K562 (cell line): Measurements from ENCODE around the gene EFCAB5. TPM values are rescaled to one million over a fixed set of nuclear protein-coding genes. Genes with fewer than 3 reads are reported as not detected.
A peak's percentile ranks its signal among the peaks of the same experiment; 100 is the strongest.

Experiments used
- ATAC-seq: fragments of 200-7000 bp; cut with Tn5 transposase; 3 replicates; pipeline ENCODE4 v1.9.1; 2020; ENCODE audit warnings: moderate library complexity
- BruUV-seq: library from RNA; stranded (reverse); fragments of 400-500 nt; replicated peaks from 2 replicates; lab custom pipeline; 2021; lab: Mats Ljungman, UMichigan
- CTCF ChIA-PET: fragments of 300-600 bp; formaldehyde crosslinking; extraction: SDS; loops from one replicate; lab custom pipeline; 2021; ENCODE audit warnings: low intra/inter-chr PET ratio; lab: Yijun Ruan, JAX
- POLR2A ChIA-PET: fragments of 300-600, 350-650 bp; sonication (Branson Sonifier 250); formaldehyde crosslinking; extraction: SDS; loops from one replicate; lab custom pipeline; 2021; ENCODE audit warnings: antibody characterized with exemption, inconsistent platforms; lab: Yijun Ruan, JAX
- DNase-seq, 4 experiments: peaks; one replicate each; pipeline versions ENCODE4 v3.0.0 to v3.0.0-alpha.2; 2011 to 2018; ENCODE audit warnings: low spot score in 3 of 4, mixed read lengths in 3 of 4; ENCODE audit errors: extremely low read depth in 1 of 4
- FAIRE-seq: peaks from 2 replicates; lab custom pipeline; 2011; peaks lifted over from hg19 to GRCh38; lab: Jason Lieb, UNC
- H2AFZ ChIP-seq: 2 replicates; pipeline ENCODE4 v1.6.0; 2011; ENCODE audit warnings: low read depth, low read length, control low read depth, inconsistent platforms
- H3K27ac ChIP-seq: fragments of 200-600 bp; 3 replicates; pipeline ENCODE4 v1.8.0; 2011; ENCODE audit warnings: low read depth, mild to moderate bottlenecking, control low read depth, inconsistent platforms, low read length, moderate library complexity, mixed read lengths; ENCODE audit errors: extremely low read depth
- H3K27me3 ChIP-seq, 2 experiments: fragments of 300-600 bp in 1 of 2; 2 replicates in 1 of 2; 3 replicates in 1 of 2; pipeline versions ENCODE4 v1.6.0 to v1.8.0; 2011; ENCODE audit warnings: inconsistent platforms in 2 of 2, low read length in 2 of 2, mild to moderate bottlenecking in 1 of 2, mixed read lengths in 1 of 2, moderate library complexity in 1 of 2; ENCODE audit not compliant: control insufficient read depth in 2 of 2, insufficient read depth in 2 of 2
- H3K36me3 ChIP-seq: fragments of 300-600 bp; 3 replicates; pipeline ENCODE4 v1.8.0; 2011; ENCODE audit warnings: mild to moderate bottlenecking, low read length, inconsistent platforms; ENCODE audit not compliant: control insufficient read depth, insufficient read depth
- H3K4me1 ChIP-seq, 2 experiments: fragments of 200-600 bp in 1 of 2; replicated peaks in 1 of 2; 2 replicates in 1 of 2; 3 replicates in 1 of 2; pipeline versions ENCODE4 v1.5.1 to v1.8.0; 2011; ENCODE audit warnings: inconsistent platforms in 2 of 2, low read length in 2 of 2, mild to moderate bottlenecking in 1 of 2, mixed read lengths in 1 of 2, moderate library complexity in 1 of 2; ENCODE audit not compliant: control insufficient read depth in 2 of 2, insufficient read depth in 2 of 2
- H3K4me2 ChIP-seq: 2 replicates; pipeline ENCODE4 v1.6.1; 2011; ENCODE audit warnings: low read length, control low read depth, inconsistent platforms, mixed read lengths; ENCODE audit not compliant: insufficient read depth
- H3K4me3 ChIP-seq: fragments of 200-600 bp; sonication (generic), shearing (Covaris generic); 2 replicates; pipeline ENCODE4 v1.5.1; 2016; ENCODE audit warnings: control low read depth, inconsistent platforms
- H3K79me2 ChIP-seq: fragments of 200-600 bp; 3 replicates; pipeline ENCODE4 v1.8.0; 2011; ENCODE audit warnings: low read length, inconsistent platforms; ENCODE audit not compliant: control insufficient read depth, insufficient read depth
- H3K9ac ChIP-seq, 2 experiments: 2 replicates each; pipeline versions ENCODE4 v1.6.0 to v1.6.1; 2011; ENCODE audit warnings: low read depth in 2 of 2, low read length in 2 of 2, control low read depth in 1 of 2, inconsistent platforms in 1 of 2, mild to moderate bottlenecking in 1 of 2, mixed read lengths in 1 of 2; ENCODE audit not compliant: insufficient read depth in 1 of 2
- H3K9me1 ChIP-seq: one replicate; pipeline ENCODE4 v1.6.0; 2011; ENCODE audit warnings: inconsistent platforms, mild to moderate bottlenecking, low read length, moderate library complexity; ENCODE audit not compliant: control insufficient read depth, insufficient read depth
- H3K9me3 ChIP-seq: replicated peaks from 2 replicates; pipeline ENCODE4 v1.5.1; 2011; ENCODE audit warnings: low read depth, low read length, inconsistent platforms; ENCODE audit not compliant: control insufficient read depth, insufficient read depth
- H4K20me1 ChIP-seq: replicated peaks from 2 replicates; pipeline ENCODE4 v1.6.1; 2011; ENCODE audit warnings: low read length, inconsistent platforms, mixed read lengths; ENCODE audit not compliant: control insufficient read depth, insufficient read depth
- ATF1 ChIP-seq, 2 experiments: fragments of 450-650 bp in 1 of 2; IDR thresholded peaks; 2 replicates each; pipeline ENCODE4 v1.6.1; 2016; ENCODE audit warnings: missing compliant biosample characterization in 1 of 2, missing genetic modification characterization in 1 of 2
- CREB3L1 ChIP-seq: fragments of 450-650 bp; IDR thresholded peaks from 2 replicates; pipeline ENCODE4 v1.6.1; 2014; ENCODE audit warnings: low read depth, mild to moderate bottlenecking, moderate library complexity, borderline replicate concordance
- FOXK2 ChIP-seq, 2 experiments: fragments of 450-650 bp; IDR thresholded peaks in 1 of 2; conservative IDR thresholded peaks in 1 of 2; 2 replicates each; pipeline ENCODE4 v1.6.1; 2016; ENCODE audit warnings: low read depth in 2 of 2, mild to moderate bottlenecking in 1 of 2
- GTF2E2 ChIP-seq: fragments of 200-800 bp; sonication (Bioruptor generic); IDR thresholded peaks from 2 replicates; pipeline ENCODE4 v1.6.1; 2016; ENCODE audit warnings: missing genetic modification characterization, missing compliant biosample characterization
- NRF1 ChIP-seq, 2 experiments: fragments of 450-650 bp; IDR thresholded peaks in 1 of 2; conservative IDR thresholded peaks in 1 of 2; 2 replicates each; pipeline ENCODE4 v1.6.1; 2014; ENCODE audit warnings: mild to moderate bottlenecking in 2 of 2
- PHB ChIP-seq: fragments of 250-450 bp; sonication (Bioruptor Pico); IDR thresholded peaks from 2 replicates; pipeline ENCODE4 v1.5.0; 2021
- POLR2B ChIP-seq: fragments of 450-650 bp; IDR thresholded peaks from 2 replicates; pipeline ENCODE4 v1.6.1; 2018; ENCODE audit warnings: low read depth; ENCODE audit not compliant: partially characterized antibody
- TBL1XR1 ChIP-seq, 2 experiments: IDR thresholded peaks; 2 replicates each; pipeline ENCODE4 v1.6.1; 2012; ENCODE audit warnings: improper control_type of control experiment in 2 of 2, low read length in 2 of 2, mild to moderate bottlenecking in 1 of 2
- ZSCAN32 ChIP-seq: fragments of 450-650 bp; formaldehyde crosslinking; IDR thresholded peaks from 2 replicates; pipeline ENCODE4 v1.4.0; 2020; ENCODE audit warnings: mild to moderate bottlenecking, moderate library complexity
- WGBS: fragments of 100-300 bp; shearing (Covaris generic); methylation state at CpG from one replicate; pipeline ENCODE4 v1.1.6; 2016; ENCODE audit warnings: low coverage, mixed read lengths; ENCODE audit not compliant: insufficient coverage; ENCODE audit errors: missing lambda C conversion rate; 5-methylcytosine and 5-hydroxymethylcytosine counted together
- in situ Hi-C: fragments of 300-500 bp; cut with MboI; formaldehyde crosslinking; loops from 4 replicates; pipeline ENCODE4 v1.15.0; 2018; ENCODE audit warnings: inconsistent platforms, mixed read lengths
- intact Hi-C: fragments of 100-400 bp; cut with micrococcal nuclease; formaldehyde crosslinking; loops from 2 replicates; pipeline ENCODE4 v1.14.2; 2022
- polyA plus RNA-seq, 8 experiments: library from polyadenylated mRNA; depleted of rRNA in 4 of 8; stranded (reverse) in 5 of 8; unstranded in 3 of 8; fragments of >200 nt; fragmentation: Nextera tagmentation in 2 of 8; fragmentation: Illumina TruSeq in 1 of 8; extraction: Ambion mirVana in 2 of 8; extraction: Trizol in 1 of 8; gene quantifications; 2 replicates each; pipeline versions ENCODE4 v1.2.1 to v1.2.3, GENCODE V29; 2011 to 2014; ENCODE audit warnings: inconsistent platforms in 1 of 8, missing spikeins in 1 of 8
- total RNA-seq, 7 experiments: library from RNA; depleted of rRNA in 6 of 7; stranded (reverse); fragments of >200 nt in 6 of 7; fragmentation: Illumina TruSeq in 2 of 7; extraction: Trizol in 2 of 7; gene quantifications; 2 replicates each; pipeline versions ENCODE4 v1.2.1 to v1.2.3, GENCODE V29; 2011 to 2021; ENCODE audit warnings: low replicate concordance in 1 of 7
- TF ChIP-seq, protein P1 (sequence below): fragments of 450-650 bp; IDR thresholded peaks from 2 replicates; pipeline ENCODE4 v1.6.1; 2017; ENCODE audit warnings: mild to moderate bottlenecking, moderate library complexity
- TF ChIP-seq, protein P2 (sequence below): IDR thresholded peaks from 2 replicates; pipeline ENCODE4 v1.6.1; 2011; ENCODE audit warnings: borderline replicate concordance, low read depth, mild to moderate bottlenecking, moderate library complexity, low read length; ENCODE audit not compliant: insufficient read depth, poor library complexity, severe bottlenecking
- TF ChIP-seq, protein P3 (sequence below), 2 experiments: fragments of 450-650 bp in 1 of 2; sonication (generic) in 1 of 2; formaldehyde crosslinking in 1 of 2; IDR thresholded peaks in 1 of 2; conservative IDR thresholded peaks in 1 of 2; 2 replicates each; pipeline versions ENCODE4 v1.6.1 to v1.8.1; 2016 to 2023; ENCODE audit warnings: mild to moderate bottlenecking in 2 of 2, moderate library complexity in 2 of 2, inconsistent platforms in 1 of 2, missing genetic modification reagents in 1 of 2

Gene EFCAB5
- total and polyA plus RNA-seq, 9 of the 15 experiments (the other 6 are each of a cell fraction or from before 2014, with no cell fraction given): 0.06 to 0.11 TPM; not detected in 7

GRCh38 chr17:30116661-30117551, 175.5 kb downstream of the EFCAB5 start, which contains the start of gene NSRP1:
TSS of gene NSRP1 (plus strand) at chr17:30116816. CDS start at chr17:30116844, 28 bp downstream.
- Histone ChIP-seq H3K9me1 (no peaks in the 10 kb centered on the region), H3K27ac (peak within 1 kb of the TSS; percentile 97), H2AFZ (peak within 1 kb of the TSS; percentile 99), H3K36me3 (peaks cover 34% of the 10 kb centered on the region), H3K79me2 (peaks cover 56% of the 10 kb centered on the region), H3K9ac (peak within 1 kb of the TSS; percentile 92 to 100), H3K4me3 (peak within 1 kb of the TSS; percentile 61), H3K4me2 (peak within 1 kb of the TSS; percentile 92), H3K4me1 (peaks cover 5 to 10% of the 10 kb centered on the region in 2 experiments; a peak in 3 of 5 replicates), H4K20me1 (no peaks in the 10 kb centered on the region), H3K27me3 (no peaks in the 10 kb centered on the region), H3K9me3 (no peaks in the 10 kb centered on the region)
- TSS peak; percentile 63 for BruUV-seq
- intact Hi-C loops: no loop called here
- DNase-seq (peak; percentile 90 to 98 (median 90)), FAIRE-seq (peak; percentile 98), ATAC-seq (peak; percentile 94)
- in situ Hi-C loops: loop anchor here (10.0 kb wide), 1 partner anchor 158 kb away; no protein-coding TSS in a partner anchor
- under 1% methylated on average over 47 of the region's 47 CpGs for WGBS
- ChIA-PET CTCF (interaction anchor here (0.7 kb wide), 1 partner anchor 217 kb away, joined by 5 read pairs; the partner anchor contains the start of gene TMIGD1), POLR2A (interaction anchor here (0.5 to 1.2 kb wide), 8 partner anchors 9 to 402 kb away, joined by 3 to 7 read pairs (median 3); no protein-coding TSS in a partner anchor)
- TF ChIP-seq, protein P1, sequence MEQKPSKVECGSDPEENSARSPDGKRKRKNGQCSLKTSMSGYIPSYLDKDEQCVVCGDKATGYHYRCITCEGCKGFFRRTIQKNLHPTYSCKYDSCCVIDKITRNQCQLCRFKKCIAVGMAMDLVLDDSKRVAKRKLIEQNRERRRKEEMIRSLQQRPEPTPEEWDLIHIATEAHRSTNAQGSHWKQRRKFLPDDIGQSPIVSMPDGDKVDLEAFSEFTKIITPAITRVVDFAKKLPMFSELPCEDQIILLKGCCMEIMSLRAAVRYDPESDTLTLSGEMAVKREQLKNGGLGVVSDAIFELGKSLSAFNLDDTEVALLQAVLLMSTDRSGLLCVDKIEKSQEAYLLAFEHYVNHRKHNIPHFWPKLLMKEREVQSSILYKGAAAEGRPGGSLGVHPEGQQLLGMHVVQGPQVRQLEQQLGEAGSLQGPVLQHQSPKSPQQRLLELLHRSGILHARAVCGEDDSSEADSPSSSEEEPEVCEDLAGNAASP: no peak
- TF ChIP-seq TBL1XR1 (IDR thresholded peaks at IDR 0.05; ENCODE audit: low read length in 2 of 2) (peak; percentile 59 to 61; a peak in 2 of 4 replicates), ZSCAN32 (CRISPR knock-in tag) (no peak), ATF1 (CRISPR knock-in tag; IDR thresholded peaks at IDR 0.05) (peak; percentile 74), ATF1 (tag; IDR thresholded peaks at IDR 0.05) (peak; percentile 97), CREB3L1 (peak; percentile 90), POLR2B (peak; percentile 98), FOXK2 (conservative IDR thresholded peaks at IDR 0.05 in 1 of 2, IDR thresholded peaks at IDR 0.05 in 1 of 2; ENCODE audit: low read depth in 2 of 2) (peak in 1 of 2 experiments; percentile 41; a peak in 2 of 4 replicates), GTF2E2 (tag) (peak; percentile 88), NRF1 (conservative IDR thresholded peaks at IDR 0.05 in 1 of 2, IDR thresholded peaks at IDR 0.05 in 1 of 2) (peak; percentile 50 to 64; a peak in 3 of 4 replicates), PHB (CRISPR knock-in tag) (0 out of 2 replicates have a peak, but pooled peaks have one; percentile 19)
- TF ChIP-seq, protein P2, sequence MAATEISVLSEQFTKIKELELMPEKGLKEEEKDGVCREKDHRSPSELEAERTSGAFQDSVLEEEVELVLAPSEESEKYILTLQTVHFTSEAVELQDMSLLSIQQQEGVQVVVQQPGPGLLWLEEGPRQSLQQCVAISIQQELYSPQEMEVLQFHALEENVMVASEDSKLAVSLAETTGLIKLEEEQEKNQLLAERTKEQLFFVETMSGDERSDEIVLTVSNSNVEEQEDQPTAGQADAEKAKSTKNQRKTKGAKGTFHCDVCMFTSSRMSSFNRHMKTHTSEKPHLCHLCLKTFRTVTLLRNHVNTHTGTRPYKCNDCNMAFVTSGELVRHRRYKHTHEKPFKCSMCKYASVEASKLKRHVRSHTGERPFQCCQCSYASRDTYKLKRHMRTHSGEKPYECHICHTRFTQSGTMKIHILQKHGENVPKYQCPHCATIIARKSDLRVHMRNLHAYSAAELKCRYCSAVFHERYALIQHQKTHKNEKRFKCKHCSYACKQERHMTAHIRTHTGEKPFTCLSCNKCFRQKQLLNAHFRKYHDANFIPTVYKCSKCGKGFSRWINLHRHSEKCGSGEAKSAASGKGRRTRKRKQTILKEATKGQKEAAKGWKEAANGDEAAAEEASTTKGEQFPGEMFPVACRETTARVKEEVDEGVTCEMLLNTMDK: no peak
- TF ChIP-seq, protein P3, sequence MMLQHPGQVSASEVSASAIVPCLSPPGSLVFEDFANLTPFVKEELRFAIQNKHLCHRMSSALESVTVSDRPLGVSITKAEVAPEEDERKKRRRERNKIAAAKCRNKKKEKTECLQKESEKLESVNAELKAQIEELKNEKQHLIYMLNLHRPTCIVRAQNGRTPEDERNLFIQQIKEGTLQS (IDR thresholded peaks at IDR 0.05): peak; percentile 82
- TF ChIP-seq, protein P3 (CRISPR knock-in tag; conservative IDR thresholded peaks at IDR 0.05): peak; percentile 28; the same call in 1 of the 2 replicates
